ENCODE measurements around the gene LGALS3BP.

The LGALS3BP gene

DNA sequence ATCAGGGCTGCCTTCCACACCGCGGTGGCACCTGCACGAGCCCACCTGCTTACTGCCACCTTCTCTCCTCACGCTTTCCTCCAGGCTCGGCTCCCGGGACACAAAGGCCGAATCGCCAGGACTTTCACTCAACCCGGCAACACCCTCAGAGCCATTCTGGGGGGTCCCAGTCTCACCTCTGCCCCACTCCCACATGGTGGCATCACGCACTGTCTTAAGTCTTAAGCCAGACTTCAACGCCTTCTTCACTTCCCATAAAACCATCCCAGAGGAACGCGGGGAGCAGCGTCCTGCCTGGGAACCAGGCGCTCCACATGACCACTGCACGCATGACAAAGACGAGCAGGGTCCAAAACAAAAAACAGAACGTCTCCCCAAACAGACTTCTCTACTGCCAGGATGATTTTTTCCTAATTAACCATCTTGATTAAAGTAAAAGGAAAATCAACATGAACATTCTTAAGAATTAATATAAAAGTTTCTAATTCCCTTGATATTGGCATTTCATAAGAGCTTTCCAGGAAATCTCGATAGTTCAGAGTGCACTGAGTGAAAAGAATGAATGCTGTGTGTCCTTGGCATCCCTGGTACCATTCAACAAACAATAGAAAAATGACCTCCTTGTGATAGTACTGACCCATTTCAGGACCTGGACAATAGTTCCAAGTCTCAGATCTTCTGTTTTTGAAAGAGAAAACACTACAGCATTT lies 27.2 kb upstream of the LGALS3BP start:
- H3K27ac Mint-ChIP-seq = no peak overlapping the region
- H3K36me3 Mint-ChIP-seq (ENCODE audit: low read depth) = peaks cover 8% of the 10 kb centered on the region
- H3K9me3 Mint-ChIP-seq = no peaks in the 10 kb centered on the region
- peak overlapping the region; percentile 36 for H3K4me3 Mint-ChIP-seq
- peaks cover 55% of the 10 kb centered on the region for H3K4me1 Mint-ChIP-seq (ENCODE audit: low read depth)
- no peaks in the 10 kb centered on the region for H3K27me3 Mint-ChIP-seq

DNA sequence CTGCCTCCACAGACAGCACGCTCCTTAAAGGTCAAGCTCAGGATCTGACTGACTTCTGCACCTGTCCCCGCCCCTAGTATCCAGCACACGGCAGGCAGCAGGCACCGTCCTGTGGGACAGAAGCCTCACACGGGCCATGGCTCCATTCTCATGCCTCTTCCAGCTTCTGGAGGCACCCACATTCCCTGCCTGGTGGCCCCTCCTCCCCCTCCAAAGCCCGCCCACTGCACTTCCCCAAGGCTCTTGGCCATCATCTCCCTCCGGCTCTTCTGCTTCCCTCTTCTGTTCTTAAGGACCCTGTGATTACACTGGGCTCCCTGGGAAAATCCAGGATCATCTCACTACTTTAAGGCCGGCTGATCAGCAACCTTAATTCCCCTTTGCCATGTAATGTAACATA lies 26.3 kb upstream of the LGALS3BP start:
- no peak overlapping the region for H3K4me3 Mint-ChIP-seq

DNA sequence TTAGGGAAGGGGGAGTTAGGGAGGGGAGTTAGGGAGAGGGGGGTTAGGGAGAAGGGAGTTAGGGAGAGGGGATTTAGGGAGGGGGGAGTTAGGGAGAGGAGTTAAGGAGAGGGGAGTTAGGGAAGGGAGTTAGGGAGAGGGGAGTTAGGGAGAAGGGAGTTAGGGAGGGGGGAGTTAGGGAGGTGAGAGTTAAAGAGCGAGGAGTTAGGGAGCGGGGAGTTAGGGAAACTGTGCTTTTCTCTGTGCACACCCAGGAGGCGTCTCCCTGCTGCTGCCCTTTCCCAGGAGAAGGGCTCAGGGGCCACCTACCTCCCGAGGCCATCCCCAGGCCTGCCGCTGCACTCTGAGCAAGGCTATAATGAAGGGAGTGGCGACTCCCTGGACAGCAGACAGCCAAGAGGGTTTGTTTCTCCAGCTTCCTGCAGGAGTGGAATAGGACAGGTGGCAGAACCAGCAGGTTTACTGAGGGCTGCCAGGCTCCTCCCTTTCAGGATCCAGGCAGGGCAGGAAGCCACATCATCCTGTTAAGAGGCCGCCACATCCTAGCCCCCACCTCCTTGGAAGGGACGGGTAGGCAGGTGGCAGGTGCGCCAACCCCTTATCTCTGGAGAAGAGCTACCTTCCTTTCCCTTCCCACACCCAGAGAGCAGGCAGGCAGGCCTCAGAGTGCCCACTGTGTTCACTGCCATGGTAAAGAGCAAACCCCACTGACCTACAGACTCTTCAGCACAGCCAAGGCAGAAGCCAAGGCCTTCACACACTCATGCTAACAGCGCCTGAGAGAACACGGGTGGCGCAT lies 25.5 kb upstream of the LGALS3BP start:
- no peaks in the 10 kb centered on the region for H3K27me3 Mint-ChIP-seq
- no peak overlapping the region for H3K27ac Mint-ChIP-seq
- H3K9me3 Mint-ChIP-seq = no peaks in the 10 kb centered on the region
- no peak overlapping the region for H3K4me3 Mint-ChIP-seq
- peaks cover 46% of the 10 kb centered on the region for H3K4me1 Mint-ChIP-seq (ENCODE audit: low read depth)
- peaks cover 8% of the 10 kb centered on the region for H3K36me3 Mint-ChIP-seq (ENCODE audit: low read depth)

More for the DNA sequence above, 26.3 kb upstream of the LGALS3BP start:
- Mint-ChIP-seq H3K4me1 (ENCODE audit: low read depth) (peaks cover 53% of the 10 kb centered on the region), H3K27ac (no peak overlapping the region), H3K36me3 (ENCODE audit: low read depth) (peaks cover 8% of the 10 kb centered on the region), H3K27me3 (no peaks in the 10 kb centered on the region), H3K9me3 (no peaks in the 10 kb centered on the region)

DNA sequence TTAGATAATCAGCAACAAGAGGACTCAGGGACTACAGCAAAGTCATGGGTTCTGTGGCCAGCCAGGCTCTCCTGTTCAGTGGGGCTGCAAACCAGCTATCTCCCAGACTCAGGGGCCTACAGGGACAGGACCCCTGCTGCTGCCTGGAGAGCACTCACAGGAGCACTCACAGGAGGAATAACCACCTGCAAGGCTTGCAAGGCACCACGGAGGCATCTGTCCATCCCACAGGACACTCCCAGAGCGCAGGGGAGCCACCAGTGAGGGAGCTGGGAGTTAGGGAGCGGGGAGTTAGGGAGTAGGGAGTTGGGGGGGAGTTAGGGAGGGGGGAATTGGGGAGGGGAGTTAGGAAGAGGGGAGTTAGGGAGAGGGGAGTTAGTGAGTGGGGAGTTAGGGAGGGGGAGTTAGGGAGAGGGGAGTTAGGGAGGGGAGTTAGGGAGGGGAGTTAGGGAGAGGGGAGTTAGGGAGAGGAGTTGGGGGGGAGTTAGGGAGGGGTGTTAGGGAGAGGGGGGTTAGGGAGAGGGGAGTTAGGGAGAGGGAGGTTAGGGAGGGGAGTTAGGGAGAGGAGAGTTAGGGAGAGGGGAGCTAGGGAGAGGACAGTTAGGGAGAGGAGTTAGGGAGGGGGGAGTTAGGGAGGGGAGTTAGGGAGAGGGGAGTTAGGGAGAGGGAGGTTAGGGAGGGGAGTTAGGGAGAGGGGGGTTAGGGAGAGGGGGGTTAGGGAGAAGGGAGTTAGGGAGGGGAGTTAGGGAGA lies 24.1 kb upstream of the LGALS3BP start:
- Mint-ChIP-seq H3K36me3 (ENCODE audit: low read depth) (peaks cover 15% of the 10 kb centered on the region), H3K27me3 (no peaks in the 10 kb centered on the region), H3K27ac (no peak overlapping the region), H3K4me3 (no peak overlapping the region), H3K4me1 (ENCODE audit: low read depth) (peaks cover 39% of the 10 kb centered on the region), H3K9me3 (no peaks in the 10 kb centered on the region)

DNA sequence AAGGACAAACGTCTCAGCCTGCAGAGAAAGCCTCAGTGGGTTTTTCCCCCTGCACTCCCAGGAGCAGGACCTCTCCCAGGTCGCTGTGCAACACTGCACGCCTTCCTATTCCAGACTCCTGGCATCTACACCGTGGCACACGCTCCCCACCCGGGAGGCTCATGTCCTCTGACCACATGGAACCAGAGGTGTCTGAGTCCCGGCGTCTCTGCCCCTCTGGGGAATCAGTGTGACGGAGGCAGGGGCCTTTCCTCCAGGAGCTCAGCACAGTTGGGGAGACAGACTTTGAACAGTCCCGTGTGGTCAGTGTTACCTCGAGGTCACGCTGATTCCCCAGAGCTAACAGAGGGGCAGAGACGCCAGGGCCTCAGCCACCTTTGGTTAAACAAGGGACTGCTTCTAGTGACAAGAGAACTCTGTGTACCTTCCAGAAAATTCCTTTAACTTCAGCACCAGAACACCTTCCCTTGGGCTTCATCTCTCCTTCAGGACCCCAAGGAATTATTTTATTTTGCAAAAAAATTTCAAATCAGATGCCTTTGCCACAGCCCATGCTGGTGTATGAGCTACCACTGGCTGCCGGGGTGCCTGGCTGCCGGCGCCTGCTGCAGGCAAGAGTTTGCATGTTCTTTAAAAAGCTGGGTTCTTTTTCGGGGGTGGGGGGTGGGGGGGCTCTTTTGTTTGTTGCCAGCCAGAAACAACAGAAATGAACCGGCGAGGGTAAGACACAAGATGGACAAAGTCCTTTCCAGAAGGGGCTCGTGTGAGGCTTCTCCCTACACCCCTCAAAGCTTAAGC lies 23.3 kb upstream of the LGALS3BP start:
- Mint-ChIP-seq H3K4me3 (no peak overlapping the region), H3K4me1 (ENCODE audit: low read depth) (peaks cover 30% of the 10 kb centered on the region), H3K9me3 (no peaks in the 10 kb centered on the region), H3K27me3 (no peaks in the 10 kb centered on the region), H3K36me3 (ENCODE audit: low read depth) (peaks cover 18% of the 10 kb centered on the region), H3K27ac (no peak overlapping the region)

DNA sequence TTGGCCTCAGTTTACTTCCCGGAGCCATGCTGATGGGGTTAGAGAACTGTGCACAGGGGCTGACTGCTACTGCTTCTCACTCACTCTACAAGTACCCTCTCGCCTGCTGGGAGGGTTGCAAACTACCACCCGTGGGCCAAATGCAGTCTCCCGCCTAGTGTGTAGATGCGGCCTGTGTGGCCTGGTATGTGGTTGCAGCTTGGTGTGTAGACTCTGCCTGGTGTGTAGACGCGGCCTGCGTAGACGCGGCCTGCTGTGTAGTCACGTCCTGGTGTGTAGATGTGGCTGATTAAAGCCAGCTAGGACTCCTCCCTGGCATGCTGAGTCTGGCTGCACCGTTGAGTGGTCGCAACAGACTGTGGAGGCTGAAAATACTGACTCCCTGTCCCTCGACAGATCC lies 22.6 kb upstream of the LGALS3BP start:
- Mint-ChIP-seq H3K4me1 (ENCODE audit: low read depth) (peaks cover 23% of the 10 kb centered on the region), H3K27ac (no peak overlapping the region), H3K4me3 (no peak overlapping the region), H3K36me3 (ENCODE audit: low read depth) (peaks cover 23% of the 10 kb centered on the region), H3K9me3 (no peaks in the 10 kb centered on the region), H3K27me3 (no peaks in the 10 kb centered on the region)

DNA sequence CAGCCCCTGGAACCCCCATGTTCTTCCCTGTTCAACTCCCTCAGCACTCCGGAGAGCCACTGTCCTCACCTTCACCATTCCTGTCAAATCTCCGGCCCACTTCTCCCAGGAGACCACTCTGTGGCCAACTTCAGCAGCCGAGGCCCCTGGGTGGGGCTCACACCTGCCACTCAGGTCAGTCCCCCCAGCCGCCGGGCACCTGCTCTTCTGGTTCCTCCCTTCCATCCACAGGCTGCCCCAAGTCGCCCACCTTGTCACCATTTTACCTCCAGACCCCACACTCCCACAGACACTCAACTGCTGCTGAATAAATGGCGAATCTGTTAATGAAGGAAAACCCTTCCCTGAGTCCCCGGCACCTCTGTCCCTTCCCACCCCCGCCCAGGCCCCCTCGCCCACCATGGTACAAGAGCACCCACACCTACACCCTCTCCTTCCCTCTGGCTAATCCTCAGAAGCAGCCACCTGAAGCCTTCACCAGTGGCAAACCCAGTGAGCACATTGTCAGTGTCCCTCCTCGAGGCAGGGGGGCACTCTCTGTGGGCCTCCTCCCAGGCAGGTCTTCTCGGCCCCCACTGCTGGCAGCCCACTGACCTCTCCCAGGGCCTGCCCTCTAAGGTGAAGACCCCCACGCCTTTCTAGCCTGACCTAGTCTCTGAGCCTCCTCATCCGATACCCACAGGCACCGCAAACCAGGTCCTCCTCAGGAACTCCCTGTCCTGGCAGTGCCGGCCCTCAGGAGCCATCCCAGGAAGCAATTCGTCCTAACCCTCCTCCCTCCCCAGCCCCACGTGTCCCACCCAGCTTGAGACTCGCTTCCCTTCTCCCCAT lies 21.7 kb upstream of the LGALS3BP start:
- no peaks in the 10 kb centered on the region for H3K9me3 Mint-ChIP-seq
- H3K4me1 Mint-ChIP-seq (ENCODE audit: low read depth) = peaks cover 15% of the 10 kb centered on the region
- H3K36me3 Mint-ChIP-seq (ENCODE audit: low read depth) = peaks cover 25% of the 10 kb centered on the region
- H3K4me3 Mint-ChIP-seq = no peak overlapping the region
- no peaks in the 10 kb centered on the region for H3K27me3 Mint-ChIP-seq
- H3K27ac Mint-ChIP-seq = peak overlapping the region; percentile 24

DNA sequence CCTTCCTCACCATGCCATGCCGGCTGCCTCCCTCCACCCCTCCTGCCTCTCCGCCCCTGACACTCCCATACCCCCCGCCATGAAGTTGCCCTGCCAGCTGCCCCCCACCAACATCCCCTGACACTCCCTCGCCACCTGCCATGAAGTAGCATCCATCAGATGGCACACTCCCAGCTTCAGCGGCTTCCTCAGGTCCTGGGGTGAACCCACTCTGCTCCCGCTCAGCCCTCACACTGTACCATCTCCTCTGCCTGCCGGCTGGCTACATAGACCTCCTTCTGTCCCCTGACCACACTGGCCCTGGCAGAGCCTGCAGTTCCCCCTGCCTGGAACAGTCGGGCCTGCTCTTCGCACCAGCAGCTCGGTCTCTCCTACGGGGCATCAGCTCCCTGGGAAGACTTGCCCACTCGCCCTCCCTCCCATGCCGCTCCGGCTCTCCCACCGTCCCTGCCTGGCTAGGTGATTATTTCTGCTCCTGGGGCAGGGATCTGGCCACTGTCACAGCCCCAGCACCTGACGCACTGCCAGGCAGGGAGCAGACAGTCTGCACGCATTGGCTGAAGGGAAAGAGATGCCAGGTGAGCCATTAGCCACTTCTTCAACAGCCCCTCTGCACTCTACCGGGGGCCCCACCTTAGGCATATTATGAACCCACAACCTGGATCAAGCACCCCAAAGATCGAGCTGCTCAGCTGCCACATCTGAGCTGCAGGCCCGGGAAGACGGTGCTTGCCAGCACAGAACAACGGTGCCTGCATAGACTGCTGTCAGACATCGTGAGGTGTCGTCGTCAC lies 20.9 kb upstream of the LGALS3BP start:
- peaks cover 6% of the 10 kb centered on the region for H3K4me1 Mint-ChIP-seq (ENCODE audit: low read depth)
- H3K4me3 Mint-ChIP-seq = no peak overlapping the region
- H3K9me3 Mint-ChIP-seq = no peaks in the 10 kb centered on the region
- peak overlapping the region; percentile 24 for H3K27ac Mint-ChIP-seq
- no peaks in the 10 kb centered on the region for H3K27me3 Mint-ChIP-seq
- peaks cover 28% of the 10 kb centered on the region for H3K36me3 Mint-ChIP-seq (ENCODE audit: low read depth)

DNA sequence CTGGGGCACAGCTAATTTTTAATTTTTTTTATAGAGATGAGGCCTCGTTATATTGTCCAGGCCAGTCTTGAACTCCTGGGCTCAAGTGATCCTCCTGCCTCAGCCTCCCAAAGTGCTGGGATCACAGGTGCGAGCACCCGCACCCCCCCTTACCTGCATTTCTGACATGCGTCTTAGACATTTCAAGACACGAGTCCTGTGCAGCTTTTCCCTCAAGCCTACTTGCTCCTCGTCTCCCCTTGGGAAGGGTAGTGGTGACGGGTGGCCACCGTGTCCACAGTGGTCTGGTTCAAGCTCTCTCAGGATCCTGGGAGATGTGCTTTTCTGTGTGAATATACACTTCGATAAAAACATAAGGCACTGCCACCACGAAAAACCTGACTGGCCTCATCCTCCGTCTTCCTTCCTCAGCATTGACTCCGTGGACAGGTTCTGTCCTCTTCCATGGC lies 20.2 kb upstream of the LGALS3BP start:
- Mint-ChIP-seq H3K36me3 (ENCODE audit: low read depth) (peaks cover 34% of the 10 kb centered on the region), H3K27ac (no peak overlapping the region)

DNA sequence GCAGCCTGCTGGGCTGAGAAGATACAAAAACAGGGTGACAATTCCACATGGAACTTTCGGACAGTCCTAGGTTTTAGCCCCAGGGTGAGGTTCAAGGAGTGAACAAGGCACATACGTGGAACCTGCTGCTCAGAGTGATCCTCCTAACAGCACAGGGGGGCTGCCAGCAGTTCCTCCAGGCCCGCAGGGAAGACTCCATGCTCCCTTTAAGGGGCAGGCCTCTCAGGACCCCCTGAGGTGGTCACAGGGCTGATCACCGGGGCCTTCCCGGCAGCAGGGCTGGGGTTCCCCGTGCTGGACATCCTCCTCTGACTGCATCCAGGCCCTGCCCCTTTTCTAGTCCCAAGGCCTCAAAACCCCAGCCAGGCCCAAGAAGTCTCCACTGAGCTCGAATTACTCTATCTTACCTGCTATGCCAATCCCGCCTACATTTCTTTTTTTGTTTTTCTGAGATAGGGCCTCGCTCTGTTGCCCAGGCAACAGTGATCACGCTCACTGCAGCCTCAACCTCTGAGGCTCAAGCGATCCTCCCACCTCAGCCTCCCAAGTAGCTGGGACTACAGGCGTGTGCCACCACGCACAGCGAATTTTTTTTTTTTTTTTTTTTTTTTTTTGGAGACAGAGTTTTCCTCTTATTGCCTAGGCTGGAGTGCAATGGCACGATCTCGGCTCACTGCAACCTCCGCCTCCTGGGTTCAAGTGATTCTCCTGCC lies 19.5 kb upstream of the LGALS3BP start:
- Mint-ChIP-seq H3K36me3 (ENCODE audit: low read depth) (peaks cover 34% of the 10 kb centered on the region), H3K27ac (no peak overlapping the region), H3K9me3 (no peaks in the 10 kb centered on the region), H3K4me3 (no peak overlapping the region), H3K27me3 (no peaks in the 10 kb centered on the region), H3K4me1 (ENCODE audit: low read depth) (peaks cover 4% of the 10 kb centered on the region)

More for the DNA sequence above, 20.2 kb upstream of the LGALS3BP start:
- Mint-ChIP-seq H3K4me3 (no peak overlapping the region), H3K27me3 (no peaks in the 10 kb centered on the region), H3K4me1 (ENCODE audit: low read depth) (peaks cover 4% of the 10 kb centered on the region), H3K9me3 (no peaks in the 10 kb centered on the region)

DNA sequence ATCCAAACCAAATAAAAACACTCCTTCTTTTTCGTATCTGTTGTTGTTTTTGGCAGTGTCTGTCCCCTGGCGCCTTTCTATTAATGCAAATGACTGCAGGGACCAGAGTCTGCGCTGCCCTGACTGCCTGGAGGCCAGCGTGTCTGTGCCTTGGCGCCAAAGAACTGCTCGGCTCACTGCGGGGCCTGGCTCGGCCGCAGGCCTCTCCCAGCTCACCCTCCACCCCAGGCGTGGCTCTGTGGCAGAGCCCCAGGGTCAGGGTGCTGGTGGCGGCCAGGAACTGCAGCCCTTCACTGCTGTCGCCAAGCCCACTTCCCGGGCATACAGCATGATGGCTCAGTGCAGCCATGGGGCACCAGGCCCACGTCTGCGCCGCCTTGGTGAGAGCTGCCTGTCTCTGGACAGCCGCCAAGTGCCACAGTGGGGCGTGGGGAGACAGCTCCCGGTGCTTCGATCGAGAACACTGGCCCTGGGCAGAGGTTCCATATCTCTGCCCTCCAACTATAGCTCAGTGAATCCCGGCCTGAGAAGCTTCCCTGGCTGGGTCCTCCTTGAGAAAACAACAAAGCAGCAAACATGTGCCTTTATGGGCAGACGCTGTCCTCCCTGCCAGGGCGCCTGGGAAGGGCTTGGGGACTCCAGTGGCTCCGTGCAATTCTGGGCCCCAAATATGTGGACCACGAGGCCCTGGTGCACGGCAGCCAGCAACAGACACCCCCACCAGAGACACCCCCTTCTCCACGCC lies 18.8 kb upstream of the LGALS3BP start:
- Mint-ChIP-seq H3K4me1 (ENCODE audit: low read depth) (peaks cover 5% of the 10 kb centered on the region), H3K4me3 (no peak overlapping the region), H3K9me3 (no peaks in the 10 kb centered on the region), H3K36me3 (ENCODE audit: low read depth) (peaks cover 36% of the 10 kb centered on the region), H3K27ac (no peak overlapping the region), H3K27me3 (no peaks in the 10 kb centered on the region)

DNA sequence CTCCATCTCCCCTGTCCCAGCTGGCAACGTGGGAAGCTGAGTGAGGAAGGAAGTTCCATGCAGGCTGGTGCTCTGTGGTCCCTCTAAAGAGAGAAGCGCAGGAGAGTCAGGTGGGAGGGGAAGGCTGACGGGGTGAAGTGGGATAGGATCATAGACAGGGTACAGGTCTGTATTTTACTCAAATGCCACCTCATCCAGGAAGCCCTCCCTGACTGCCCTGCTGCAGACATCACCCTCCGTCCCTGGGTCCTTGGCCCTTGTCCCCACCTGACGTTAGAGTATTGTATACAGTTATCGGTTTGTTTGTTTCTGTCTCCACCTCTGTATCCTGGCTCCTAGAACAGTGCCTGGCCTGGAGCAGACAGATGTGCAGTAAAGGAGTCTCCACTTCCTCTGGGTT lies 18.2 kb upstream of the LGALS3BP start:
- Mint-ChIP-seq H3K36me3 (ENCODE audit: low read depth) (peaks cover 42% of the 10 kb centered on the region), H3K27me3 (no peaks in the 10 kb centered on the region), H3K9me3 (no peaks in the 10 kb centered on the region), H3K4me1 (ENCODE audit: low read depth) (peaks cover 11% of the 10 kb centered on the region), H3K27ac (no peak overlapping the region), H3K4me3 (no peak overlapping the region)
